A549 (cell line): ENCODE measurements around the gene SMYD4. TPM values are rescaled to one million over a fixed set of nuclear protein-coding genes. Genes with fewer than 3 reads are reported as not detected.

Source experiments
- ATAC-seq, 2 experiments: fragments of 200-7000 bp in 1 of 2; fragments of >200 bp in 1 of 2; cut with Nextera tagmentation in 1 of 2; cut with Tn5 transposase in 1 of 2; 3 replicates each; pipeline versions ENCODE4 v1.8.0 to v1.9.1; 2018 to 2020; ENCODE audit warnings: mild to moderate bottlenecking in 1 of 2, moderate library complexity in 1 of 2
- CTCF ChIA-PET: fragments of 300-600 bp; sonication (Branson Sonifier 250); formaldehyde crosslinking; extraction: SDS; loops from one replicate; lab custom pipeline; 2021; ENCODE audit warnings: antibody characterized with exemption, inconsistent platforms; lab: Yijun Ruan, JAX
- POLR2A ChIA-PET: fragments of 350-600 bp; formaldehyde crosslinking; extraction: SDS; loops from one replicate; lab custom pipeline; 2021; ENCODE audit warnings: antibody characterized with exemption, inconsistent platforms; lab: Yijun Ruan, JAX
- DNase-seq, 2 experiments: peaks; one replicate each; pipeline versions ENCODE4 v3.0.0 to v3.0.0-alpha.2; 2011 to 2016; ENCODE audit warnings: low read depth in 1 of 2, low spot score in 1 of 2
- FAIRE-seq: peaks from 2 replicates; lab custom pipeline; 2011; peaks lifted over from hg19 to GRCh38; lab: Jason Lieb, UNC
- H3K27ac ChIP-seq, 2 experiments: fragments of >200 bp; sonication (Bioruptor Twin); formaldehyde crosslinking; 3 replicates each; pipeline ENCODE4 v1.5.1; 2016 to 2017
- H3K4me1 ChIP-seq: fragments of >200 bp; sonication (Bioruptor Twin); formaldehyde crosslinking; 3 replicates; pipeline ENCODE4 v1.6.1; 2016
- H3K4me2 ChIP-seq: fragments of >200 bp; sonication (Bioruptor Twin); formaldehyde crosslinking; 3 replicates; pipeline ENCODE4 v1.6.1; 2016
- H3K4me3 ChIP-seq: fragments of >200 bp; sonication (Bioruptor Twin); formaldehyde crosslinking; 3 replicates; pipeline ENCODE4 v1.5.1; 2016
- H3K9me3 ChIP-seq: fragments of >200 bp; sonication (Bioruptor Twin); formaldehyde crosslinking; 3 replicates; pipeline ENCODE4 v1.6.1; 2016
- BHLHE40 ChIP-seq: IDR thresholded peaks from 2 replicates; pipeline ENCODE4 v1.6.1; 2012; ENCODE audit warnings: low read depth, low read length, inconsistent platforms
- CBX8 ChIP-seq: fragments of 200-600 bp; sonication (generic); IDR thresholded peaks from 2 replicates; pipeline ENCODE4 v1.6.1; 2016
- CEBPB ChIP-seq, 2 experiments: fragments of >200 bp in 1 of 2; sonication (Bioruptor Twin) in 1 of 2; formaldehyde crosslinking in 1 of 2; IDR thresholded peaks; 2 replicates each; pipeline ENCODE4 v1.6.1; 2012 to 2016
- CHD2 ChIP-seq: fragments of 150-350 bp; IDR thresholded peaks from 2 replicates; pipeline ENCODE4 v1.6.1; 2014; ENCODE audit warnings: low read length; ENCODE audit not compliant: partially characterized antibody
- EHF ChIP-seq: fragments of 250-450 bp; sonication (Bioruptor Pico); IDR thresholded peaks from 2 replicates; pipeline ENCODE4 v1.5.0; 2020; ENCODE audit warnings: mild to moderate bottlenecking
- EP300 ChIP-seq, 2 experiments: fragments of >200 bp; sonication (Bioruptor Twin); formaldehyde crosslinking; IDR thresholded peaks; 2 replicates in 1 of 2; 3 replicates in 1 of 2; pipeline ENCODE4 v1.6.1; 2016 to 2017
- FOSL2 ChIP-seq, 2 experiments: fragments of 450-650 bp in 1 of 2; fragments of >200 bp in 1 of 2; sonication (Bioruptor Twin) in 1 of 2; formaldehyde crosslinking; IDR thresholded peaks; 2 replicates each; pipeline versions ENCODE4 v1.5.0 to v1.6.1; 2016 to 2020; ENCODE audit warnings: mild to moderate bottlenecking in 1 of 2, moderate library complexity in 1 of 2
- GATA3 ChIP-seq: IDR thresholded peaks from 2 replicates; pipeline ENCODE4 v1.6.1; 2012; ENCODE audit warnings: borderline replicate concordance
- HEYL ChIP-seq: fragments of 250-450 bp; sonication (Bioruptor Pico); IDR thresholded peaks from 2 replicates; pipeline ENCODE4 v1.8.0; 2021; ENCODE audit warnings: mild to moderate bottlenecking, moderate library complexity
- HOXB13 ChIP-seq: fragments of 250-450 bp; sonication (Bioruptor Pico); IDR thresholded peaks from 2 replicates; pipeline ENCODE4 v1.5.0; 2020; ENCODE audit warnings: low read depth, mild to moderate bottlenecking, moderate library complexity
- HOXB5 ChIP-seq: fragments of 250-450 bp; sonication (Bioruptor Pico); IDR thresholded peaks from 2 replicates; pipeline ENCODE4 v1.5.0; 2020; ENCODE audit warnings: mild to moderate bottlenecking, moderate library complexity
- KDM1A ChIP-seq: fragments of 200-600 bp; sonication (generic); IDR thresholded peaks from 2 replicates; pipeline ENCODE4 v1.6.1; 2016; ENCODE audit warnings: low read depth, mild to moderate bottlenecking
- KDM5A ChIP-seq: fragments of 200-600 bp; sonication (generic); IDR thresholded peaks from 2 replicates; pipeline ENCODE4 v1.6.1; 2016; ENCODE audit warnings: antibody characterized with exemption, mild to moderate bottlenecking
- MAFK ChIP-seq: fragments of 450-650 bp; IDR thresholded peaks from 2 replicates; pipeline ENCODE4 v1.6.1; 2014; ENCODE audit not compliant: partially characterized antibody
- MAZ ChIP-seq: fragments of 150-350 bp; IDR thresholded peaks from 2 replicates; pipeline ENCODE4 v1.6.1; 2014; ENCODE audit warnings: antibody characterized with exemption, low read depth, low read length, borderline replicate concordance
- NFE2L2 ChIP-seq: fragments of 150-350 bp; conservative IDR thresholded peaks from 2 replicates; pipeline ENCODE4 v1.6.1; 2014; ENCODE audit warnings: low read length
- NPAS2 ChIP-seq: fragments of 250-450 bp; sonication (Bioruptor Pico); IDR thresholded peaks from 2 replicates; pipeline ENCODE4 v1.8.0; 2022; ENCODE audit warnings: mild to moderate bottlenecking, moderate library complexity, borderline replicate concordance
- NR3C1 ChIP-seq: fragments of >200 bp; sonication (Bioruptor Twin); formaldehyde crosslinking; IDR thresholded peaks from 3 replicates; pipeline ENCODE4 v1.6.1; 2017
- POLR2A ChIP-seq: IDR thresholded peaks from 2 replicates; pipeline ENCODE4 v1.6.1; 2012; ENCODE audit warnings: mild to moderate bottlenecking, low read length
- POLR2AphosphoS2 ChIP-seq: conservative IDR thresholded peaks from 2 replicates; pipeline ENCODE4 v1.6.1; 2012; ENCODE audit warnings: low read length, improper control_type of control experiment, inconsistent platforms
- RARB ChIP-seq: fragments of 250-450 bp; sonication (Bioruptor Pico); IDR thresholded peaks from 2 replicates; pipeline ENCODE4 v1.8.0; 2021; ENCODE audit warnings: mild to moderate bottlenecking, moderate library complexity
- SMC3 ChIP-seq: fragments of >200 bp; sonication (Bioruptor Twin); formaldehyde crosslinking; IDR thresholded peaks from 3 replicates; pipeline ENCODE4 v1.6.1; 2018; ENCODE audit warnings: inconsistent platforms
- TFCP2L1 ChIP-seq: fragments of 250-450 bp; sonication (Bioruptor Pico); IDR thresholded peaks from 2 replicates; pipeline ENCODE4 v1.5.0; 2021; ENCODE audit warnings: mild to moderate bottlenecking
- ZC3H11A ChIP-seq: fragments of 450-650 bp; IDR thresholded peaks from 2 replicates; pipeline ENCODE4 v1.6.1; 2014; ENCODE audit warnings: antibody characterized with exemption, mild to moderate bottlenecking
- ZNF302 ChIP-seq: fragments of 250-450 bp; sonication (Bioruptor Pico); IDR thresholded peaks from 2 replicates; pipeline ENCODE4 v1.9.0; 2021; ENCODE audit warnings: inconsistent platforms, mild to moderate bottlenecking, moderate library complexity
- ZSCAN20 ChIP-seq: fragments of 250-450 bp; sonication (Bioruptor Pico); IDR thresholded peaks from 2 replicates; pipeline ENCODE4 v1.8.0; 2022; ENCODE audit warnings: mild to moderate bottlenecking, moderate library complexity
- WGBS: methylation state at CpG from one replicate; pipeline ENCODE4 v1.1.6; 2017; ENCODE audit errors: missing lambda C conversion rate; 5-methylcytosine and 5-hydroxymethylcytosine counted together
- polyA plus RNA-seq, 4 experiments: library from polyadenylated mRNA; depleted of rRNA in 3 of 4; stranded (reverse); fragments of >200 nt; fragmentation: RNase III in 1 of 4; extraction: RNeasy Plus Mini Kit Qiagen cat#74134 plus additional on column Dnase treatment in 1 of 4; gene quantifications; 2 replicates in 3 of 4; 3 replicates in 1 of 4; pipeline ENCODE4 v1.2.3, GENCODE V29; 2011 to 2017
- TF ChIP-seq, protein P1 (sequence below): IDR thresholded peaks from 2 replicates; pipeline ENCODE4 v1.6.1; 2012
- TF ChIP-seq, protein P2 (sequence below): fragments of 150-350 bp; IDR thresholded peaks from 2 replicates; pipeline ENCODE4 v1.6.1; 2014; ENCODE audit warnings: low read depth, mild to moderate bottlenecking, low read length
- TF ChIP-seq, protein P3 (sequence below): fragments of 250-450 bp; sonication (Bioruptor Pico); IDR thresholded peaks from 2 replicates; pipeline ENCODE4 v1.5.0; 2021; ENCODE audit warnings: mild to moderate bottlenecking, moderate library complexity, borderline replicate concordance
- TF ChIP-seq, protein P4 (sequence below): IDR thresholded peaks from 2 replicates; pipeline ENCODE4 v1.6.1; 2012; ENCODE audit warnings: low read depth, borderline replicate concordance

Gene SMYD4
- polyA plus RNA-seq, 2 of the 4 experiments (the other 2 are of a cell fraction), result 11.1 to 12.1 TPM

DNA sequence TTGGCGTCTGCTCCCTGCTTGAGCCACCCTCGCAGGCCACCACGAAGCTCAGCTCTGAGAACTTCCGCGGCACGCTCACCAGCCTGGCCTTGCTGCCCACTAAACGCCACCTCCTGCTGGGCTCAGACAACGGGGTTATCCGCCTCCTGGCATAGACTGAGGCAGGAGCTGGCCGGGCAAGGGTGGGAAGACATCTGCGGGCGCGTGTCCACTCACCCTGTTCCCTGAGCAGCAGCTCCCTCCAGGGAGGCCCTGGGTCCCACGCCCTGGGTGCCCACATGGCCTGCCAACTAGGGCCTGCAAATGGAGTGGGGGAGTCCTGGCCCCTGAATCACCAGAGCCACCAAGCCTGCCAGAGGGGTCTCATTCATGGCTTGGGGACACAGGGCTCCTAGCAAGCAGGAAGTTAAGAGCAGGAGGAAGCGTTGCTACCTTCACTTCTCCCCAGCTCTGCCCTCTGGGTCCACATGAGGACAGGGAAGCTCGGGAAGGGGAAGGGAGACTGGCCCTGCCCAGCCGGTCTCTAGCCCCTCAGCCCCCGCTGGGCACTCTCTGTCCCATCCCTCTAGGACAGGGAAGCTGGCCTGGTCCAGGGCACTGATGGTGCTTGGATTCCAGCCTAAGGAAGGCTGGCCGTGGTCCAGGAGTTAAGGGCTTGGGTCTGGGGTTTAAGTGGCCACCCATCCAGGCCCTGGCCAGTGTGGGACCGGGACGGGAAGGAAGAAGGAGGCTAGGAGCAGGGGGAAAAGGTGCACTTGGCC, 92.0 kb downstream of the SMYD4 start:
- Histone ChIP-seq H3K27ac (peak overlapping the region in 1 of 2 experiments; percentile 84; a peak in 2 of 6 replicates), H3K9me3 (no peaks in the 10 kb centered on the region), H3K4me1 (peaks cover 25% of the 10 kb centered on the region), H3K4me2 (no peak overlapping the region), H3K4me3 (no peak overlapping the region)
- CTCF ChIA-PET, result interaction anchor here (0.6 to 1.9 kb wide), 5 partner anchors 8 to 436 kb away, joined by 3 to 12 read pairs (median 4); no protein-coding TSS in a partner anchor
- WGBS, result 93% methylated on average over 21 of the region's 21 CpGs
- POLR2A ChIA-PET, result interaction anchor here (1.9 kb wide), 1 partner anchor 21 kb away, joined by 8 read pairs; no protein-coding TSS in a partner anchor
- TF ChIP-seq POLR2AphosphoS2 (no peak), CHD2 (no peak), BHLHE40 (no peak), FOSL2 (IDR thresholded peaks at IDR 0.05) (no peak), FOSL2 (CRISPR knock-in tag; IDR thresholded peaks at IDR 0.05) (no peak), GATA3 (no peak), CEBPB (IDR thresholded peaks at IDR 0.05) (no peak), SMC3 (no peak), ZNF302 (CRISPR knock-in tag) (no peak), KDM5A (no peak), TFCP2L1 (CRISPR knock-in tag) (no peak), CBX8 (no peak), HOXB13 (no peak), RARB (CRISPR knock-in tag) (no peak), NPAS2 (CRISPR knock-in tag) (no peak)
- FAIRE-seq (no peak), DNase-seq (no peak), ATAC-seq (no peak)

DNA sequence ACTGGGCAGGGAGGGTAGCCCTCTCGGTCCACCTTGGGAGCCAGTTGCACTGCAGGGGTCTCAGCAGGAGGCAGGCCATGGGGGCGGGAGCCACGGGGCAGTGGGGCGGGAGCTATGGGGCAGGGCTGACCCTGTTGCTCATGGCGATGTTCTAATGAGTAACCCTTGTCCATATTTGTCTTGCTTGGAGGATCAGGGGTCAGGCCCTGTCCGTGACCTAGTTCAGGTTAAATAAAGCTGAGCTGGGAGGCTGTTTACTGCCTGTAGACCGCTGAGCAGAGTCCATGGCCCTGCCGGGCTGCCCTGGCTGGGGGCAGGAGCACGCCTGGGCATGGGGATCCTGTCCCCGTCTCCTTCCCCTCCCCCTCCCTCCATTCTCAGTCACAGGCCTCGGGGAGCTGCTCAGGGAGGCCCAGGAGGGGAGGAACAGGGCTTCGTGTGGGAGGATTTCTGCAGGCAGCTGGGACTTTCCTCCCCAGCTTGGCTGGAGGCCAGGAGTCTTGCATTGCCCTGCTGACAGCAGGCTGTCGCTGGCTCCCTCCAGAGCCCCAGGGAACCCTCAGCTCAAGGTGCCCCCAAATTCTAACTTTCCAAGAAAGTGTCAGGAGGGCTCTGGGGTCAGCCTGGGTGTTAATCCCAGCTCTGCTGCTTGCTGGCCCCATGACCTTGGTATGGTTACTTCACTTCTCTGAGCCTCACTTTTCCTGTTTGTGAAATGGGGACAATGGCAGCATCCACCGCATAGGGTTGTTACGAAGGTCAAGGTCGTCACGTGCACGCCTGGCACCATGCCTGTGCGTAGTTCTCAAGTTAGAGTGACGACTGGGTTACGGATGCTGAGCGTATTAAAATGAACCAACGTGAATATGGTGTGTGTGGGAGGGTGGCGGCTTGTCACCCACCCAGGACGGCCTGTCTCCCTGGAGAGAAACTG, 93.1 kb downstream of the SMYD4 start:
- FAIRE-seq, result no peak
- POLR2A ChIA-PET, result interaction anchor here (1.9 kb wide), 1 partner anchor 20 kb away, joined by 8 read pairs; no protein-coding TSS in a partner anchor
- CTCF ChIA-PET, result interaction anchor here (0.6 to 1.9 kb wide), 11 partner anchors 9 to 437 kb away, joined by 3 to 12 read pairs (median 4); partner anchors contain the start of gene RTN4RL1
- ATAC-seq, result peak; percentile 40 to 78
- Histone ChIP-seq H3K27ac (peak overlapping the region; percentile 53 to 84), H3K9me3 (no peaks in the 10 kb centered on the region), H3K4me2 (peak overlapping the region; percentile 75), H3K4me3 (no peak overlapping the region), H3K4me1 (peaks cover 20% of the 10 kb centered on the region)
- 52% methylated on average over 21 of the region's 25 CpGs for WGBS
- DNase-seq, result peak; percentile 66 to 67
- no peak for TF ChIP-seq TFCP2L1 (CRISPR knock-in tag)
- no peak for TF ChIP-seq FOSL2 (IDR thresholded peaks at IDR 0.05)
- TF ChIP-seq FOSL2 (CRISPR knock-in tag; IDR thresholded peaks at IDR 0.05), result no peak
- no peak for TF ChIP-seq HEYL (CRISPR knock-in tag)
- TF ChIP-seq HOXB5 (CRISPR knock-in tag), result no peak
- TF ChIP-seq, protein P1, sequence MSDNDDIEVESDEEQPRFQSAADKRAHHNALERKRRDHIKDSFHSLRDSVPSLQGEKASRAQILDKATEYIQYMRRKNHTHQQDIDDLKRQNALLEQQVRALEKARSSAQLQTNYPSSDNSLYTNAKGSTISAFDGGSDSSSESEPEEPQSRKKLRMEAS, result peak; percentile 65
- TF ChIP-seq KDM1A, result peak; percentile 70; the same call in 1 of the 2 replicates
- no peak for TF ChIP-seq ZSCAN20 (CRISPR knock-in tag)
- no peak for TF ChIP-seq BHLHE40
- peak in 1 of 2 experiments; percentile 5; a peak in 1 of 4 replicates for TF ChIP-seq CEBPB (IDR thresholded peaks at IDR 0.05)
- TF ChIP-seq MAFK, result no peak
- no peak for TF ChIP-seq NPAS2 (CRISPR knock-in tag)
- no peak for TF ChIP-seq EP300 (IDR thresholded peaks at IDR 0.05)
- TF ChIP-seq EHF (CRISPR knock-in tag), result no peak
- no peak for TF ChIP-seq NFE2L2
- no peak for TF ChIP-seq POLR2AphosphoS2
- no peak for TF ChIP-seq MAZ
- TF ChIP-seq POLR2A, result no peak
- TF ChIP-seq ZC3H11A, result no peak
- TF ChIP-seq, protein P2, sequence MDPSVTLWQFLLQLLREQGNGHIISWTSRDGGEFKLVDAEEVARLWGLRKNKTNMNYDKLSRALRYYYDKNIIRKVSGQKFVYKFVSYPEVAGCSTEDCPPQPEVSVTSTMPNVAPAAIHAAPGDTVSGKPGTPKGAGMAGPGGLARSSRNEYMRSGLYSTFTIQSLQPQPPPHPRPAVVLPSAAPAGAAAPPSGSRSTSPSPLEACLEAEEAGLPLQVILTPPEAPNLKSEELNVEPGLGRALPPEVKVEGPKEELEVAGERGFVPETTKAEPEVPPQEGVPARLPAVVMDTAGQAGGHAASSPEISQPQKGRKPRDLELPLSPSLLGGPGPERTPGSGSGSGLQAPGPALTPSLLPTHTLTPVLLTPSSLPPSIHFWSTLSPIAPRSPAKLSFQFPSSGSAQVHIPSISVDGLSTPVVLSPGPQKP, result no peak
- TF ChIP-seq, protein P3, sequence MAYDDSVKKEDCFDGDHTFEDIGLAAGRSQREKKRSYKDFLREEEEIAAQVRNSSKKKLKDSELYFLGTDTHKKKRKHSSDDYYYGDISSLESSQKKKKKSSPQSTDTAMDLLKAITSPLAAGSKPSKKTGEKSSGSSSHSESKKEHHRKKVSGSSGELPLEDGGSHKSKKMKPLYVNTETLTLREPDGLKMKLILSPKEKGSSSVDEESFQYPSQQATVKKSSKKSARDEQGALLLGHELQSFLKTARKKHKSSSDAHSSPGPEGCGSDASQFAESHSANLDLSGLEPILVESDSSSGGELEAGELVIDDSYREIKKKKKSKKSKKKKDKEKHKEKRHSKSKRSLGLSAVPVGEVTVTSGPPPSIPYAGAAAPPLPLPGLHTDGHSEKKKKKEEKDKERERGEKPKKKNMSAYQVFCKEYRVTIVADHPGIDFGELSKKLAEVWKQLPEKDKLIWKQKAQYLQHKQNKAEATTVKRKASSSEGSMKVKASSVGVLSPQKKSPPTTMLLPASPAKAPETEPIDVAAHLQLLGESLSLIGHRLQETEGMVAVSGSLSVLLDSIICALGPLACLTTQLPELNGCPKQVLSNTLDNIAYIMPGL, result no peak
- no peak for TF ChIP-seq NR3C1
- TF ChIP-seq, protein P4, sequence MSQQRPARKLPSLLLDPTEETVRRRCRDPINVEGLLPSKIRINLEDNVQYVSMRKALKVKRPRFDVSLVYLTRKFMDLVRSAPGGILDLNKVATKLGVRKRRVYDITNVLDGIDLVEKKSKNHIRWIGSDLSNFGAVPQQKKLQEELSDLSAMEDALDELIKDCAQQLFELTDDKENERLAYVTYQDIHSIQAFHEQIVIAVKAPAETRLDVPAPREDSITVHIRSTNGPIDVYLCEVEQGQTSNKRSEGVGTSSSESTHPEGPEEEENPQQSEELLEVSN, result no peak
- TF ChIP-seq CHD2, result no peak
